ENCODE measurements around the gene UNC5A. TPM values are rescaled to one million over a fixed set of nuclear protein-coding genes. Genes with fewer than 3 reads are reported as not detected.

Gene UNC5A
- total and polyA plus RNA-seq, 3 donors from 2014 or later = 1.7 to 2.0 (median 1.8) TPM

- Histone ChIP-seq H3K9me3 (no peaks in the 10 kb centered on the region), H3K27me3 (no peaks in the 10 kb centered on the region), H3K4me1 (no peaks in the 10 kb centered on the region), H3K4me3 (no peak overlapping the region), H3K27ac (no peak overlapping the region), H3K36me3 (ENCODE audit: low read depth, missing control alignments) (no peaks in the 10 kb centered on the region)
- 63 to 80% methylated on average over 16 to 21 of the region's 21 CpGs for WGBS, 2 donors
- TF ChIP-seq POLR2A (IDR thresholded peaks at IDR 0.05) (no peak), CTCF (IDR thresholded peaks at IDR 0.05) (no peak)
- DNase-seq = no peak
- intact Hi-C loops (cut with DNase I; ENCODE audit: low total_unique reads) = no loop called here
Observed at GRCh38 chr5:176844706-176845391, 34.5 kb downstream of the UNC5A start.

GRCh38 chr5:176845392-176845713 lies 35.0 kb downstream of the UNC5A start:
- H3K4me1 ChIP-seq = no peaks in the 10 kb centered on the region
- no peaks in the 10 kb centered on the region for H3K36me3 ChIP-seq (ENCODE audit: low read depth, missing control alignments)
- no peaks in the 10 kb centered on the region for H3K27me3 ChIP-seq
- 55 to 82% methylated on average over 4 to 6 of the region's 6 CpGs for WGBS, 2 donors
- no peak for DNase-seq
- no peak overlapping the region for H3K4me3 ChIP-seq
- intact Hi-C loops (cut with DNase I; ENCODE audit: low total_unique reads) = no loop called here
- no peak overlapping the region for H3K27ac ChIP-seq
- TF ChIP-seq CTCF (IDR thresholded peaks at IDR 0.05) (no peak), POLR2A (IDR thresholded peaks at IDR 0.05) (no peak)
- no peaks in the 10 kb centered on the region for H3K9me3 ChIP-seq

GRCh38 chr5:176846335-176847140 lies 36.2 kb downstream of the UNC5A start:
- H3K27ac ChIP-seq = no peak overlapping the region
- no peak for DNase-seq
- TF ChIP-seq POLR2A (IDR thresholded peaks at IDR 0.05) = no peak
- no peak for TF ChIP-seq CTCF (IDR thresholded peaks at IDR 0.05)
- H3K4me1 ChIP-seq = no peaks in the 10 kb centered on the region
- no peaks in the 10 kb centered on the region for H3K27me3 ChIP-seq
- H3K36me3 ChIP-seq (ENCODE audit: low read depth, missing control alignments) = no peaks in the 10 kb centered on the region
- WGBS, 2 donors = 20% methylated on average over 20 of the region's 24 CpGs; no CpG with 5 or more reads in 1 of the 2 donors
- H3K4me3 ChIP-seq = no peak overlapping the region
- intact Hi-C loops (cut with DNase I; ENCODE audit: low total_unique reads) = no loop called here
- no peaks in the 10 kb centered on the region for H3K9me3 ChIP-seq

- Histone ChIP-seq H3K27me3 (no peaks in the 10 kb centered on the region), H3K9me3 (no peaks in the 10 kb centered on the region), H3K27ac (no peak overlapping the region), H3K36me3 (ENCODE audit: low read depth, missing control alignments) (no peaks in the 10 kb centered on the region), H3K4me1 (no peaks in the 10 kb centered on the region), H3K4me3 (no peak overlapping the region)
- intact Hi-C loops (cut with DNase I; ENCODE audit: low total_unique reads) = no loop called here
- DNase-seq = no peak
- TF ChIP-seq POLR2A (IDR thresholded peaks at IDR 0.05) (no peak), CTCF (IDR thresholded peaks at IDR 0.05) (no peak)
- 19 to 24% methylated on average over 7 to 18 of the region's 18 CpGs for WGBS, 2 donors
Observed at GRCh38 chr5:176847148-176847547, 36.8 kb downstream of the UNC5A start.

All from testis (tissue), 3 donors.